H1 (cell line): ENCODE measurements around the gene ARF3. TPM values are rescaled to one million over a fixed set of nuclear protein-coding genes. Genes with fewer than 3 reads are reported as not detected.
A peak's percentile ranks its signal among the peaks of the same experiment; 100 is the strongest.

Experiments
- ATF2 ChIP-seq: IDR thresholded peaks from 2 replicates; pipeline ENCODE4 v1.6.1; 2012; ENCODE audit warnings: low read length, inconsistent platforms
- ATF3 ChIP-seq: IDR thresholded peaks from 2 replicates; pipeline ENCODE4 v1.6.1; 2011; ENCODE audit warnings: low read depth, mild to moderate bottlenecking, low read length; ENCODE audit not compliant: insufficient read depth
- CREB1 ChIP-seq: IDR thresholded peaks from 2 replicates; pipeline ENCODE4 v1.6.1; 2012; ENCODE audit warnings: inconsistent platforms
- CTBP2 ChIP-seq: IDR thresholded peaks from 2 replicates; pipeline ENCODE4 v1.7.0; 2011; ENCODE audit warnings: borderline replicate concordance, mild to moderate bottlenecking, moderate library complexity, mixed read lengths, low read length; ENCODE audit not compliant: insufficient read depth, insufficient read length
- E2F6 ChIP-seq: IDR thresholded peaks from 2 replicates; pipeline ENCODE4 v1.6.1; 2012; ENCODE audit warnings: inconsistent platforms
- GTF2F1 ChIP-seq: IDR thresholded peaks from 2 replicates; pipeline ENCODE4 v1.6.1; 2012; ENCODE audit warnings: low read depth, low read length, improper control_type of control experiment, borderline replicate concordance
- JUN ChIP-seq: IDR thresholded peaks from 2 replicates; pipeline ENCODE4 v1.6.1; 2011; ENCODE audit warnings: low read depth, mild to moderate bottlenecking, improper control_type of control experiment, low read length
- RNF2 ChIP-seq: fragments of 200-900, 300-1000 bp; sonication (generic); IDR thresholded peaks from 2 replicates; pipeline ENCODE4 v1.7.1; 2016; ENCODE audit warnings: borderline replicate concordance, low read depth, mild to moderate bottlenecking, antibody characterized with exemption, low read length; ENCODE audit not compliant: poor library complexity, severe bottlenecking; ENCODE audit errors: missing control alignments
- USF2 ChIP-seq: IDR thresholded peaks from 2 replicates; pipeline ENCODE4 v1.6.1; 2011; ENCODE audit warnings: low read length, improper control_type of control experiment
- polyA plus RNA-seq, 7 experiments: library from polyadenylated mRNA; depleted of rRNA in 3 of 7; stranded (reverse) in 5 of 7; unstranded in 2 of 7; fragments of >200 nt in 5 of 7; fragments of 200-250 nt in 2 of 7; gene quantifications; 1 replicate in 5 of 7; 2 replicates in 1 of 7; 4 replicates in 1 of 7; pipeline versions ENCODE4 v1.2.1 to v1.2.3, GENCODE V29; 2011 to 2013; ENCODE audit warnings: missing spikeins in 2 of 7, mixed read lengths in 2 of 7
- total RNA-seq: library from RNA; stranded (reverse); fragmentation: NEBNext Ultra II Directional; extraction: Animal tissue kit (Norgen Biotek cat#: 25700); gene quantifications from 2 replicates; pipeline ENCODE4 v1.2.1, GENCODE V29; 2021

ARF3 gene
- total and polyA plus RNA-seq, 2 of the 8 experiments (the other 6 are each of a cell fraction or from before 2014, with no cell fraction given), result 231 to 250 TPM

GRCh38 chr12:48979602-48980388, 22.5 kb upstream of the ARF3 start (continued):
- TF ChIP-seq ATF2 (no peak), GTF2F1 (no peak), JUN (no peak), RNF2 (peak; percentile 73), USF2 (no peak), ATF3 (no peak), CREB1 (no peak), CTBP2 (no peak), E2F6 (0 out of 2 replicates have a peak, but pooled peaks have one; percentile 10)
